HG02852 (cell line): ENCODE results near the gene TXNRD2.
"Not testable (repeated sequence)": the region's sequence is repeated elsewhere in the genome, so short reads cannot be mapped to it uniquely, and the experiment has no call there.

ENCODE experiments used
- ATAC-seq: cut with Tn5 transposase; IDR thresholded peaks from one replicate; pipeline ENCODE4 v1.9.1; 2021; ENCODE audit warnings: mild to moderate bottlenecking, moderate library complexity; ENCODE audit not compliant: unreplicated experiment

Gene TXNRD2

GRCh38 chr22:19909350-19910179 is 32.1 kb downstream of the TXNRD2 start:
- ATAC-seq = no peak

GRCh38 chr22:19907902-19908301 is 33.7 kb downstream of the TXNRD2 start:
- not testable (repeated sequence) for ATAC-seq

- not testable (repeated sequence) for ATAC-seq
Measured at GRCh38 chr22:19906864-19907263, 34.8 kb downstream of the TXNRD2 start.

- no peak for ATAC-seq
Measured at GRCh38 chr22:19905347-19906276, 36.0 kb downstream of the TXNRD2 start.

- ATAC-seq = no peak
Measured at GRCh38 chr22:19904935-19905334, 36.7 kb downstream of the TXNRD2 start.

GRCh38 chr22:19904174-19904856 is 37.3 kb downstream of the TXNRD2 start:
- no peak for ATAC-seq

- ATAC-seq = no peak
Measured at GRCh38 chr22:19903513-19903912, 38.1 kb downstream of the TXNRD2 start.

- ATAC-seq = no peak
Measured at GRCh38 chr22:19903031-19903430, 38.6 kb downstream of the TXNRD2 start.

- ATAC-seq = no peak
Measured at GRCh38 chr22:19902245-19902715, 39.3 kb downstream of the TXNRD2 start.

GRCh38 chr22:19901577-19902244 is 39.9 kb downstream of the TXNRD2 start:
- ATAC-seq = no peak

- ATAC-seq = no peak
Measured at GRCh38 chr22:19900707-19901436, 40.7 kb downstream of the TXNRD2 start.

GRCh38 chr22:19898831-19899567 is 42.6 kb downstream of the TXNRD2 start:
- no peak for ATAC-seq

- ATAC-seq = no peak
Measured at GRCh38 chr22:19898145-19898544, 43.5 kb downstream of the TXNRD2 start.

- ATAC-seq = no peak
Measured at GRCh38 chr22:19897726-19898125, 43.9 kb downstream of the TXNRD2 start.

- ATAC-seq = no peak
Measured at GRCh38 chr22:19896665-19897355, 44.8 kb downstream of the TXNRD2 start.

- no peak for ATAC-seq
Measured at GRCh38 chr22:19895160-19895849, 46.3 kb downstream of the TXNRD2 start.

GRCh38 chr22:19893363-19893762 is 48.3 kb downstream of the TXNRD2 start:
- no peak for ATAC-seq

GRCh38 chr22:19892925-19893324 is 48.7 kb downstream of the TXNRD2 start:
- ATAC-seq = no peak
